A549 treated with Mapracorat at 1 μM for 4 hours (cell line): ENCODE data around the gene KRTAP4-11. TPM values are rescaled to one million over a fixed set of nuclear protein-coding genes. Genes with fewer than 3 reads are reported as not detected.

Experiments used
- total RNA-seq: library from RNA; stranded (reverse); fragments of 200-300 nt; extraction: Qiagen RNA extraction; gene quantifications from 5 replicates; pipeline ENCODE4 v1.2.3, GENCODE V29; 2022

KRTAP4-11 gene
- total RNA-seq, result not detected in 5 replicates

GRCh38 chr17:41117846-41118386 lies at the start of gene KRTAP4-11:
KRTAP4-11 (minus strand) TSS chr17:41118373; CDS start chr17:41118315, 58 bp downstream.

GRCh38 chr17:41160648-41161047 lies 42.5 kb upstream of the KRTAP4-11 start, which contains the start of gene KRTAP4-4:
KRTAP4-4 (minus strand) TSS chr17:41160748; CDS start chr17:41160691, 57 bp downstream.

GRCh38 chr17:41149652-41149985 lies 31.4 kb upstream of the KRTAP4-11 start, which contains the start of gene KRTAP4-5:
KRTAP4-5 (minus strand) TSS chr17:41149825; CDS start chr17:41149767, 58 bp downstream.

GRCh38 chr17:41140360-41141131 lies 22.4 kb upstream of the KRTAP4-11 start, which contains the start of gene KRTAP4-6:
KRTAP4-6 (minus strand) TSS chr17:41140544; CDS start chr17:41140487, 57 bp downstream.

GRCh38 chr17:41123991-41124371 lies 5.8 kb upstream of the KRTAP4-11 start, which contains the start of gene KRTAP4-12:
KRTAP4-12 (minus strand) TSS chr17:41124182; CDS start chr17:41124122, 60 bp downstream.

GRCh38 chr17:41105347-41105746 lies 12.8 kb downstream of the KRTAP4-11 start, which contains the start of gene KRTAP4-9:
KRTAP4-9 (plus strand) TSS chr17:41105389; CDS start chr17:41105389, 0 bp downstream.

DNA sequence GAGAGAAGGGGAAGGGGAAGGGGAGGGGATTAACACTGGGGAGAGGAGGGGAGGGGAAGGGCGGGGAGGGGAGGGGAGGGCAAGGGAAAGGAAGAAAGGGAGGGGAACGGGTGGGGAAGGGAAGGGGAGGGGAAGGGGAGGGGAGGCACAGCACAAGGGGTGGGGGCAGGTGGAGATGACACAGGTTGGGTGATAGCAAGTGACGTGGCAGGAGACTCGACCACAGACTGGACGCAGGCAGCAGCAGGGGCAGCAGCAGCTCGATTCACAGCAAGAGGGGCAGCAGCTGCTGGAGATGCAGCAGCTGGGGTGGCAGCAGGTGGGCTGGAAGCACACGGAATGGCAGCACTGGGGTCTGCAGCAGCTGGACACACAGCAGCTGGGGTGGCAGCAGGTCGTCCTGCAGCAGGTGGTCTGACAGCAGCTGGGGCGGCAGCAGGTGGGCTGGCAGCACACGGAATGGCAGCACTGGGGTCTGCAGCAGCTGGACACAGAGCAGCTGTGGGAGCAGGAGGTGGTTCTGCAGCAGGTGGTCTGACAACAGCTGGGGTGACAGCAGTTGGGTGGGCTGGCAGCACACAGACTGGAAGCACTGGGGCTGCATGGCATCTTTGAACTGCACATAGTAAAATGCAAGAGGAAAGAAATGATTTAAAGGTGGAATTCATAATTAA lies 16.4 kb downstream of the KRTAP4-11 start, which contains the start of gene KRTAP4-16:
KRTAP4-16 (minus strand) TSS at position 624 of the 674 bp plus-strand sequence; CDS start at position 624, 0 bp downstream.

GRCh38 chr17:41098042-41098441 lies 20.1 kb downstream of the KRTAP4-11 start, which contains the start of gene KRTAP4-8:
KRTAP4-8 (minus strand) TSS chr17:41098142; CDS start chr17:41098084, 58 bp downstream.

DNA sequence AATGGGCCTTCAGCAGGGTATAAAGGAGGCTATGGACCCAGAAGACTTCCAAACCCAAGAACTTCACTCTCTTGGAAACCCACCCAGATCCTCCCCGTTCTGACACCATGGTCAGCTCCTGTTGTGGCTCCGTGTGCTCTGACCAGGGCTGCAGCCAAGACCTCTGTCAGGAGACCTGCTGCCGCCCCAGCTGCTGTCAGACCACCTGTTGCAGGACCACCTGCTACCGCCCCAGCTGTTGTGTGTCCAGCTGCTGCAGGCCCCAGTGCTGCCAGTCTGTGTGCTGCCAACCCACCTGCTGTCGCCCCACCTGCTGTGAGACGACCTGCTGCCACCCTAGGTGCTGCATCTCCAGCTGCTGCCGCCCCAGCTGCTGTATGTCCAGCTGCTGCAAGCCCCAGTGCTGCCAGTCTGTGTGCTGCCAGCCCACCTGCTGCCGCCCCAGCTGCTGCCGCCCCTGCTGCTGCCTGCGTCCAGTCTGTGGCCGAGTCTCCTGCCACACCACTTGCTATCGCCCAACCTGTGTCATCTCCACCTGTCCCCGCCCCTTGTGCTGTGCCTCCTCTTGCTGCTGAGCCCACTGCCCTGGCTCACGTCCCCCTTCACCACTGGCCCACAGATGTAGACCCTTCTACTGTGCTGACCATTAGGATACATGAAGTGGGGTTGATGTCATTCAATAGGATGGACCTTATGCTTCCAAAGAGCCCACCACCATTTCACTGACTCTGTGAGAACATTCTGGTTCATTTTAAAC lies 33.9 kb downstream of the KRTAP4-11 start, which contains the start of gene KRTAP4-7:
KRTAP4-7 (plus strand) TSS at position 51 of the 757 bp plus-strand sequence; CDS start at position 108, 57 bp downstream.

Other genes with a start within 250 kb of the KRTAP4-11 start
- gene KRT20, start 233.1 kb downstream of the KRTAP4-11 start, total RNA-seq, result 0.17 to 0.45 TPM (median 0.26 TPM) in 5 replicates
- gene KRT23, start 180.7 kb downstream of the KRTAP4-11 start, total RNA-seq, result 0.08 to 0.15 TPM (median 0.08 TPM) in 3 of 5 replicates, not detected in the others
- not detected in 5 replicates for gene KRT39, start 151.4 kb downstream of the KRTAP4-11 start, total RNA-seq
- not detected in 5 replicates for gene KRT40, start 134.0 kb downstream of the KRTAP4-11 start, total RNA-seq
- gene KRTAP3-3, start 124.2 kb downstream of the KRTAP4-11 start, total RNA-seq, result not detected in 5 replicates
- 0.22 to 0.42 TPM (median 0.37 TPM) in 3 of 5 replicates, not detected in the others for gene KRTAP3-2, start 118.5 kb downstream of the KRTAP4-11 start, total RNA-seq
- 0.35 TPM in 1 of 5 replicates, not detected in the others for gene KRTAP3-1, start 109.2 kb downstream of the KRTAP4-11 start, total RNA-seq
- gene KRTAP1-5, start 91.2 kb downstream of the KRTAP4-11 start, total RNA-seq, result not detected in 5 replicates
- not detected in 5 replicates for gene KRTAP1-4, start 88.2 kb downstream of the KRTAP4-11 start, total RNA-seq
- not detected in 5 replicates for gene KRTAP1-3, start 83.5 kb downstream of the KRTAP4-11 start, total RNA-seq
- not detected in 5 replicates for gene KRTAP1-1, start 76.9 kb downstream of the KRTAP4-11 start, total RNA-seq
- not detected in 5 replicates for gene KRTAP2-1, start 71.1 kb downstream of the KRTAP4-11 start, total RNA-seq
- not detected in 5 replicates for gene KRTAP2-2, start 63.1 kb downstream of the KRTAP4-11 start, total RNA-seq
- 0.22 TPM in 1 of 5 replicates, not detected in the others for gene KRTAP2-3, start 58.3 kb downstream of the KRTAP4-11 start, total RNA-seq
- gene KRTAP2-4, start 52.5 kb downstream of the KRTAP4-11 start, total RNA-seq, result not detected in 5 replicates
- not detected in 5 replicates for gene KRTAP4-7, start 34.2 kb downstream of the KRTAP4-11 start, total RNA-seq
- gene KRTAP4-8, start 20.2 kb downstream of the KRTAP4-11 start, total RNA-seq, result not detected in 5 replicates
- not detected in 5 replicates for gene KRTAP4-16, start 16.2 kb downstream of the KRTAP4-11 start, total RNA-seq
- not detected in 5 replicates for gene KRTAP4-9, start 13.0 kb downstream of the KRTAP4-11 start, total RNA-seq
- gene KRTAP4-12, start 5.8 kb upstream of the KRTAP4-11 start, total RNA-seq, result not detected in 5 replicates
- not detected in 5 replicates for gene KRTAP4-6, start 22.2 kb upstream of the KRTAP4-11 start, total RNA-seq
- gene KRTAP4-5, start 31.5 kb upstream of the KRTAP4-11 start, total RNA-seq, result not detected in 5 replicates
- gene KRTAP4-4, start 42.4 kb upstream of the KRTAP4-11 start, total RNA-seq, result not detected in 5 replicates
- not detected in 5 replicates for gene KRTAP4-3, start 49.8 kb upstream of the KRTAP4-11 start, total RNA-seq
- gene KRTAP4-2, start 59.8 kb upstream of the KRTAP4-11 start, total RNA-seq, result not detected in 5 replicates
- 0.16 to 0.38 TPM (median 0.18 TPM) in 3 of 5 replicates, not detected in the others for gene KRTAP4-1, start 66.5 kb upstream of the KRTAP4-11 start, total RNA-seq
- gene KRTAP9-1, start 71.5 kb upstream of the KRTAP4-11 start, total RNA-seq, result not detected in 5 replicates
- gene KRTAP9-2, start 108.3 kb upstream of the KRTAP4-11 start, total RNA-seq, result not detected in 5 replicates
- not detected in 5 replicates for gene KRTAP9-3, start 114.1 kb upstream of the KRTAP4-11 start, total RNA-seq
- gene KRTAP9-8, start 119.6 kb upstream of the KRTAP4-11 start, total RNA-seq, result not detected in 5 replicates
- not detected in 5 replicates for gene KRTAP9-4, start 131.3 kb upstream of the KRTAP4-11 start, total RNA-seq
- gene KRTAP9-9, start 137.0 kb upstream of the KRTAP4-11 start, total RNA-seq, result not detected in 5 replicates
- not detected in 5 replicates for gene KRTAP9-6, start 147.0 kb upstream of the KRTAP4-11 start, total RNA-seq
- not detected in 5 replicates for gene KRTAP9-7, start 157.3 kb upstream of the KRTAP4-11 start, total RNA-seq
- not detected in 5 replicates for gene KRTAP29-1, start 184.5 kb upstream of the KRTAP4-11 start, total RNA-seq
- not detected in 5 replicates for gene KRTAP16-1, start 190.9 kb upstream of the KRTAP4-11 start, total RNA-seq
- gene KRTAP17-1, start 197.3 kb upstream of the KRTAP4-11 start, total RNA-seq, result not detected in 5 replicates
- not detected in 5 replicates for gene KRT33A, start 232.5 kb upstream of the KRTAP4-11 start, total RNA-seq